Measurements from ENCODE around the gene NAPA.

- no peak for TF ChIP-seq POLR2A (IDR thresholded peaks at IDR 0.05)
- no peak for TF ChIP-seq POLR2AphosphoS5 (IDR thresholded peaks at IDR 0.05)
- no peak for TF ChIP-seq CTCF (IDR thresholded peaks at IDR 0.05)
- TF ChIP-seq EP300 (IDR thresholded peaks at IDR 0.05): no peak
Measured at GRCh38 chr19:47560999-47561398, 46.1 kb upstream of the NAPA start.

Data from sigmoid colon (tissue), 4 donors.